ENCODE data around the gene MYBPC2. TPM values are rescaled to one million over a fixed set of nuclear protein-coding genes. Genes with fewer than 3 reads are reported as not detected.

Gene MYBPC2
- polyA plus RNA-seq, 4 donors = 0.43 to 2.7 (median 0.75) TPM

DNA sequence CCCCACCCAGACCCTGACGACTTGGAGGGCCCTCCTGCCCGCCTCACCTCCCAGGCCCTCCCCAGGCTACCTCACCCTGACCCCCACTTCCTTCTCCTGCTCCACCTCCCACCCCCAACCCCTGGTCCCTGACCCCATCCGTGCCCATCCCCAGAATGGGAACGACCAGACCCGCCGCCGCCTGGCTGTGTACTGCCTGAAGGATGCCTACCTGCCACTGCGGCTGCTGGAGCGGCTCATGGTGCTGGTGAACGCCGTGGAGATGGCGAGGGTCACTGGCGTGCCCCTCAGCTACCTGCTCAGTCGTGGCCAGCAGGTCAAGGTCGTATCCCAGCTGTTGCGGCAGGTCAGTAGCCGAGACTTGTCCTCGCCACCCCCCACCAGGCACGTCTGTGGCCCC, 25.9 kb upstream of the MYBPC2 start:
- DNase-seq (ENCODE audit: low read depth in 4 of 4, low spot score in 3 of 4) = no peak

DNA sequence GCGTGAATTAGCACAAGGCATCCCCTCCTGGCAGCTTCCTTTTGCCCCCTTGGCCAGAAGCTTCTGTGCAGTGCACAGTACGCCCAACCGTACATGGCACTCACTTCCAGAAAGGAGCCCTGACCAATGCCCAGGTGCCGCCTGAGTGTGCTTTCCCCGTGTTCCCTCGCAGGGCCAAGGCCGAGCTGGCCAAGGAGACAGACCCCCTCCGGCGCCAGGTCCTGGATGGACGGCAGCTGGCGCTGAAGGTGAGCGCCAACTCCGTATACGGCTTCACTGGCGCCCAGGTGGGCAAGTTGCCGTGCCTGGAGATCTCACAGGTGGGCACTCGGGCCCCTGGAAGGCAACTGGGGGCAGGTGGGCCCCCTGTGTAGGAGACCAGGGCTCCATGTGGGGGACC, 23.3 kb upstream of the MYBPC2 start:
- no peak for DNase-seq (ENCODE audit: low read depth in 4 of 4, low spot score in 3 of 4)

GRCh38 chr19:50410109-50410508, 22.6 kb upstream of the MYBPC2 start:
- DNase-seq (ENCODE audit: low read depth in 4 of 4, low spot score in 3 of 4) = no peak

DNA sequence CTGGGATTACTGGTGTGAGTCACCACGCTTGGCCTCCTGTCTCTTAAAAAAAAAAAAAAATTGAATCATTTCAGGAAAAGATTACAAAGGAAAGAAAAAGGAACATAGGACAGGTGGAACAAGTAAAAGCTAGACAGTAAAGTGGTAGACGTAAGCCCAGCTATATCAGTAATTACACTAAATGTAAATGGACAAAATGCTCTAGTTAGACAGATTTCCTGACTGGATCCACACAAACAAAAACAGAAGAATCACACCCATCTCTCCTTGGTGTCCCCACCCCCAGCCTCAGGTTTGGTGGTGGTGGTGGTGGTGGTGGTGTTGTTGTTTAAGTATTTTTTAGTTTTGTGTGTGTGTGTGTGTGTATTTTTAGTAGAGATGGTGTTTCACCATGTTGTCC, 20.3 kb upstream of the MYBPC2 start:
- DNase-seq (ENCODE audit: low read depth in 4 of 4, low spot score in 3 of 4) = no peak

DNA sequence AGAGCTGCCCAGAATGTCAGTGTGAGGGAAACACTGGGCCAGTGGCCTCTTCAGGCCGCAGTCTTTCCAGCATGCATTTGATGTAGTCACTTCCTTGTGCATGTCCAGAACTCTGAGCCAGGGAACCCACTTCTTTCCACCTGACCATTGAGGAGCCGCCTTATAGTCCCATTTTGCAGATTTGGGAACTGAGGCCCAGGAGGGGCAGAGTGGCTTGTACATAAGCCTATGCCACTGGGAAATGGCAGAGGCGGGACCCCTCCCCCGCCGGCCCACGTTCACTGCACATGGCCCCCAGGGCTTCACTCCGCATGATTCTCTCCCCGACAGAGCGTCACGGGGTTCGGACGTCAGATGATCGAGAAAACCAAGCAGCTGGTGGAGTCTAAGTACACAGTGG, 19.6 kb upstream of the MYBPC2 start:
- no peak for DNase-seq (ENCODE audit: low read depth in 4 of 4, low spot score in 3 of 4)

DNA sequence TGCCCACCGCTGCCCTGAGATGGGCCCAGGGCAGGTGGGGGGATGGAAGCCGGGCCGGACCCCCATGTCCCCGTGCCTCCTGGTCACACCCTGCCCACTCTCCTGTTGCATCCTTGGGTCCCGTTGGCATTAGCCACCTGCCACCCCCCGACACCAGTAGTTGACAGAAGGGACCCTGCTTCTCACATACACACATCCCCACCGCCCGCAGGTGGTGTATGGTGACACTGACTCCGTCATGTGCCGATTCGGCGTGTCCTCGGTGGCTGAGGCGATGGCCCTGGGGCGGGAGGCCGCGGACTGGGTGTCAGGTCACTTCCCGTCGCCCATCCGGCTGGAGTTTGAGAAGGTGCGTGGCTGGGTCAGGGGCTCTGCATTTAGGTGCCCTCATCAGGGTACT, 19.2 kb upstream of the MYBPC2 start:
- no peak for DNase-seq (ENCODE audit: low read depth in 4 of 4, low spot score in 3 of 4)

- peak in 1 of 4 donors; percentile 27 for DNase-seq (ENCODE audit: low read depth in 4 of 4, low spot score in 3 of 4)
These were observed 17.6 kb upstream of the MYBPC2 start for GRCh38 chr19:50414864-50415660.

DNA sequence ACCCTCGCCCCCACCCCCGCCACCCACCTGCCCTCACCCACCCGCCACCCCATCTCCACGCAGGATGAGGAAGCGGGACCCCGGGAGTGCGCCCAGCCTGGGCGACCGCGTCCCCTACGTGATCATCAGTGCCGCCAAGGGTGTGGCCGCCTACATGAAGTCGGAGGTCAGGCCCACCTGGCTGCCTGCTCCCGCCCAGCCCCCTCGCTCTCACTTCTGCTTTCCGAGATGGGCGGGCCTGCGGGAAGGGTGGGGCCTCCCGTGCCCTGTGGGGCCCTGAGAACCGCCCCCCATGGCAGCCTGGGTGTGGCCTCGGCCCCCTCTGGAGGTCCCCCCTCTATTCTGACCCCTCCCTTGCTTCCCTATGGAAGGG, 17.0 kb upstream of the MYBPC2 start:
- DNase-seq (ENCODE audit: low read depth in 4 of 4, low spot score in 3 of 4) = no peak

DNA sequence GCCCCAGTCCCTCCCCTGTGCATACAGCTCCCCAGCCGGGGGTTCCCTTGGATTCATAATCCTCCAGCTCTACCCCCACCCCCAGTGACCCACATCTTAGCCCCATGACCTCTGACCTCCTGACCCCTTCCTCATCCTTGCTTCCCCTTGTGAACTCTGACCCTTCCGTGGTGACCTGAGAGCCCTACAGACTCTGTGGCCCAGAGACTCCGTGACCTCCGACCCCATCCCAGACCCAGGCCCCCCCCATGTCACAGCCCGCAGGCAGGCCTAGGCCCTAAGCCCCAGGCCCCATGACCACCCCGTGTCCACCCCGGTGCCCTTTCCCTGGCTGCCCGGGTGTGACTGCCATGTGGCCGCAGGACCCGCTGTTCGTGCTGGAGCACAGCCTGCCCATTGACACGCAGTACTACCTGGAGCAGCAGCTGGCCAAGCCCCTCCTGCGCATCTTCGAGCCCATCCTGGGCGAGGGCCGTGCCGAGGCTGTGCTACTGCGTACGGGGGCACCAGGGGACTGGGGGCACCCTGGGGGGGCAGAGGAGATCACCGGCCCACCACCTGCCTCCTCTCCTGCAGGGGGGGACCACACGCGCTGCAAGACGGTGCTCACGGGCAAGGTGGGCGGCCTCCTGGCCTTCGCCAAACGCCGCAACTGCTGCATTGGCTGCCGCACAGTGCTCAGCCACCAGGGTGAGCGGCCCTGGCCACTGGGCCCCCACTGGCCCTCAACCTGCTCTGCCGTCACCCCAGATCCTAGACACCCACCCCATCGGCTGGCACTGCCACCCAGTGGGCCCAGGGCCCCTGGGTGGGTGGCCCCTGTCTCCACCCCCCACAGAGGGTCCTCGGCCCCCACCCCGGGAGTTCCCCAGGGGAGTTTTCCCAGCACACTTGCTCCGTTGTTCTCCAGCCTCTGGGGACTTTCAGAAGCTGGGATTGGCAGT, 16.4 kb upstream of the MYBPC2 start:
- no peak for DNase-seq (ENCODE audit: low read depth in 4 of 4, low spot score in 3 of 4)

GRCh38 chr19:50417111-50418081, 15.3 kb upstream of the MYBPC2 start:
- no peak for DNase-seq (ENCODE audit: low read depth in 4 of 4, low spot score in 3 of 4)

DNA sequence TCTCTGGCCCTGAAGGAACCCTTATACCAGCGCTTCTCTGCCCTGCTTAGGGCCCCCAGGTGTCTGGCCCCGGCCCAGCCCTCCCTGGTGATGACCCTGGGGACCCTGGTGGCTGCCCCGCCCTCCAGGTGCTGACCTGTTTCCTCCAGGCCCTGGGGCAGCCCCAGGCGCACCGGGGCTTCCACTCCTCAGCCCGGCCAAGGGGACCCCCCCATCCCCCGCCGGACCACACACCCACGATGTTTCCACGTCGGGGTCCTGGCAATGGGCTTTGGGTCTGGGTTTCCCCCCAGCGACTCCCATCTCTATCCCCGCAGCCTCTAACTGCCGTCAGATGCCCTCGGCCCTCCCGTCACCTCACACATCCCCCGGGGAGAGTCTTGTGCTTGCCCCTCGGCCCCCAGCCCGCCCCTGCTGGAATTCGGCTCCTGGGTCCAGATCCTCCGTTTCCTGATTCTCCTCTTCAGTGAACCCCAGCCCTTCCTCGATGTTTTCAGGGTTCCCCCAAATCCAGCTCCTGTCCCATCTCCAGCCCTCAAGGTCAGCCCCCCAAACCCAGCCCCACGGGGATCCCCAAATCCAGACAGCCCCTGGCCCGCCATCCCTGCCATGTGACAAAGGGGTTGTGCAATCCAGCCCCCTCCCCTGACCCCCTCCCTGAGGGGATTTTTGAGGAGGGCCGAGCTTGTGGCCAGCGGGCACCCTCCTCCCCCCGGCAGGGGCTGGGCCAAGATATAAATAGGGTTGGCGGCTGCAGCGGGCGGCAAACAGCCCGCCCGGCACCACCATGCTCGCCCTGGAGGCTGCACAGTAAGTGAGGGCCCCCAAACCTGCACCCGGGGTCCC, 14.3 kb upstream of the MYBPC2 start, which contains the start of gene SPIB:
Gene SPIB (plus strand): TSS at position 763 of the 846 bp plus-strand sequence. CDS start 25 bp downstream, at position 788.
- DNase-seq (ENCODE audit: low read depth in 4 of 4, low spot score in 3 of 4) = no peak

DNA sequence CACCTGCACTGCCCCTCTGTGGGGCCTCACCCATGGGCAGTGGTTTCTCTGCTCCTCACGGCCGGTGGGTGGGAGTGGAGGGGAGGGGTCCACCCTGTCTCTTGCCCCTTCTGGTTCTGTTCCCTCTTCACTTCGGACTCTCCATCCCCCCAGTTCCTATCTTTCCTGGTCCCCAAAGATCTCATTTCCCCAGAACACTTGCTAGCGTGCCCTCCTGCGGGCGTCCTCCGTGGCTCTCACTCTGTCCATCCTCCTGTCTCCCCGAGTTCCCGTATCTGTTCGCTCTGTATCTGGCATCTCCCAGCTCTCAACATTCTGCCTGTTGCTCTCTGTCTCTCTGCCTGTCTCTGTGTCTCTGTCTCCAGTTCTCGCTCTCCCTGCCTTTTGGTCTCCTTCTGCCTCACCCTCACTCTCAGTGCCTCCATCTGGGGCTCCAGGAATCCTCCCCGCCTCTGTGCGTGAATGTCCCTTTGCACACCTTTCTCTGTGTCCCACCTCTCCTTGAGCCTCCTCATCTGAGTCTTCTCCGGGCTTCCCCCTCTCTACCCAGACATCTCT, 13.6 kb upstream of the MYBPC2 start:
- no peak for DNase-seq (ENCODE audit: low read depth in 4 of 4, low spot score in 3 of 4)

- no peak for DNase-seq (ENCODE audit: low read depth in 4 of 4, low spot score in 3 of 4)
These were observed 13.1 kb upstream of the MYBPC2 start for GRCh38 chr19:50419580-50420035.

- DNase-seq (ENCODE audit: low read depth in 4 of 4, low spot score in 3 of 4) = no peak
These were observed 12.6 kb upstream of the MYBPC2 start for GRCh38 chr19:50420127-50420526.

DNA sequence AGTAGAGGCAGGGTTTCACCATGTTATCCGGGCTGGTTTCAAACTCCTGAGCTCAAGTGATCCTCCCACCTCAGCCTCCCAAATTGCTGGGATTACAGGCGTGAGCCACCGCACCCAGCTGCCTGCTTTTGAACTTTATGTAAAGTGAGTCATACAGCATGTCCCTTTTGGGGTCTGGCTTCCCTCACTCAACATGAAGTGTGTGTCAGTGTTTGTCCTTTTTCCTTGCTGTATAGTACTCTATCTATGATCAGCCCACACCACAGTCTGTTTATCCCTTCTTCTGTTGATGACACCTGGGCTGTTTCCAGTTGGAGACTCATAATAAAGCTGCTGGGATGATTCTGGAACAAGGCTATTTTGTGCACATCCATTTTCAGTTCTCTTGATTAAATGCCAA, 11.9 kb upstream of the MYBPC2 start:
- DNase-seq (ENCODE audit: low read depth in 4 of 4, low spot score in 3 of 4) = no peak

DNA sequence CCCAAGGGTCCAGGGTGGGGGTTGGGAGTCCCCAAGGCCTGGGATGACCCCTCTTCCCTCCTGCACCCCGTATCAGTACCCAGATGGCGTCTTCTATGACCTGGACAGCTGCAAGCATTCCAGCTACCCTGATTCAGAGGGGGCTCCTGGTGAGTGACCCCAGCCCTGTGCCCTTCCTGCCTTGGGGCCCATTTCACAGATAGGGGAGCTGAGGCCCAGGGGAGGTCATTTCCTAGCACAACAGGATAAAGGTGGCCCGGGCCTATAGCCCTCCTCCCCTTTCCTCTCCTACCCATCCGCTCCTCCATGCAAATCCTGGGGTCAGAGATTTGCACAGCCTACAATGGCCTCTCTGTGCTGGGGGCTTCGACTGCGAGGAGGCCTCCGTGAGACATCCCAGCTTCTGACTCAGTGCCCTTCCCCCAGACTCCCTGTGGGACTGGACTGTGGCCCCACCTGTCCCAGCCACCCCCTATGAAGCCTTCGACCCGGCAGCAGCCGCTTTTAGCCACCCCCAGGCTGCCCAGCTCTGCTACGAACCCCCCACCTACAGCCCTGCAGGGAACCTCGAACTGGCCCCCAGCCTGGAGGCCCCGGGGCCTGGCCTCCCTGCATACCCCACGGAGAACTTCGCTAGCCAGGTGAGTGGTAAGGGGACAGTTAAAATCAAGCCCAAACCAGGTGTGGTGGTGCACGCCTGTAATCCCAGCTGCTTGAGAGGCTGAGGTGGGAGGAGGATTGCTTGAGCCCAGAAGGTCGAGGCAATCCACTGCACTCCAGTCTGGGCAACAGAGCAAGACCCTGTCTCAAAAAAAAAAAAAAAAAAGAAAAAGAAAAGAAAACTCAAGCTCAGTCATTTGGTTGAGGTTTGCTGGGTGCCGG, 10.1 kb upstream of the MYBPC2 start:
- no peak for DNase-seq (ENCODE audit: low read depth in 4 of 4, low spot score in 3 of 4)

GRCh38 chr19:50423279-50424113, 9.2 kb upstream of the MYBPC2 start:
- DNase-seq (ENCODE audit: low read depth in 4 of 4, low spot score in 3 of 4) = no peak
